ENCODE results near the gene SUSD2.
"Not testable (repeated sequence)": the region's sequence is repeated elsewhere in the genome, so short reads cannot be mapped to it uniquely, and the experiment has no call there.

SUSD2 gene

DNA sequence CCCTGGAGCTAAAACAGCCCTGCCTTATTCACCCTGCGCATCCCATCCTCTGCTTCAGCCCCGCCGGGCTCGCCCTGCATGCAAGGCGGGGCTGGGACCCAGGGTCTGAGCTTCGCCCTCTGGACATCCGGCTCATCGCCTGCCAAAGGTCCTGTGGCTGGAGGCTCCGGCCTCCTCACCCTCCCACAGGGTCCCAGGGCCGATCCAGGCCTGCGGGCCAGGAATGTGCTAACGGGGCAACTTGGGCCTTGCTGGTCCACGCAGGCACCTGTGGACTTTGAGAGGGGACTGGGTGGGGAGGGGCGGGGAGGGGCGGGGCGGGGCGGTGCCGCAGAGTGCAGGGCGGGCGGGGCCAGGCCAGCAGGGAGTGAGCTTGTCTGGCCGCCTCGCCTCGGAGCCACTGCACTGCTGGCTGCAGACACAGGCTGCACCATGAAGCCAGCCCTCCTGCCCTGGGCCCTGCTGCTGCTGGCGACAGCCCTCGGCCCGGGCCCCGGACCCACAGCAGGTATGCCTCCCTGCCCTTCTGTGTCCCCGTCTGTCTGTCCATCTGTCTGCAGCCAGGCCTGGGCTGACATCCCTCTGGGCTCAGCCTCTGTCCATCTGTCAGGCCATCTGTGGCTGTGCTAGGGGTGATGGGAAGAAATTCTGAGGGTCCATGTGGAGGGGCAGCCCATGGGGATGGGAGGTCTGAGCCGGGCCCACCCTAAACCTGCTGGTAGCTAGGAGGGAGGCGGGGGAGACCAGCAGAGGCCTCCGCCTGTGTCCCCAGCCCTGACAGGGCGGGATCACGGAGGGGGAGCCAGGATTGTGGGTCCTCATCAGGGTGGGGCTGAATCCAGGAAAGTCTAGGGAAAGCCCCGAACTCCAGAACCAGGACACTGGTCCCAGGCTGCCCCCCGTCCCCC lies at the start of gene SUSD2:
Gene SUSD2 (plus strand): TSS at position 400 of the 908 bp plus-strand sequence. CDS start 33 bp downstream, at position 433.
- DNase-seq (ENCODE audit: low spot score): peak; percentile 18

DNA sequence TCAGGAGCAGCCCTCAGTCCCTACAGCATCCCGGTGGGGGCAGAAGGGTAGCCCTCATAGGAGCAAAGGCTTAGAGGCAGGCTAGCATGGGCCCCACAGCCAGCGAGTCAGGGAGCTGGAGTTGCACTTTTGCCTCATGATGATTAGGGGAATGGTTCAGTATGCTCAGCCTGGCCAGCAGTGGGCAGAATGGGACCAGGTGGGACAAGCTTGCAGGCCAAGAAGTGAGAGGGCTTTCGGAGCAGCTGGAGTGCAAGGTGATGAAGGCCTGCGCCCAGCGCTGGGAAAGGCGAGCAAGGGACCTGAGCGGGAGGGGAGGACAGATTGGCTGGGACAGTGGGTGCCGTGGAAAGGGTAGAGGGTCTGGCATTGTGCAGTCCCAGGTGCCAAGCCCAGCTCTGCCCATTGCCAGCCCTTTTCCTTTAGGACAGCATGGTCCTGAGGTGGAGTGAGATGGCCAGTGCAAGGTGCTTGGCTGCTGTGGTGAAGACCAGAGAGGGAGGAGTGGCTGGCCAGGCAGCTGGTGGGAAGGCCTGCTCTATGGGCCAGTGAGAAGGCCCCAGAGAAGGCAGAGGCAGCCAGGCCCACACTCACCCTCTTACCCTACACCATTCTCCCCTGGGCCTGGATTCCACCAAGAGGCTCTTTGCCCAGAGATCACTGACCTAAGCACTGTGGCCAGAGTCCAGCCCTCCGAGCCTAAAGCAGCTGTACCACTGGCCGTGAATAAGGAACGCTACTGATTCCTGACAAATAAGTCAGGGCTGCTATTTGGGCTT lies 47.9 kb upstream of the SUSD2 start:
- no peak for DNase-seq (ENCODE audit: low spot score)

DNA sequence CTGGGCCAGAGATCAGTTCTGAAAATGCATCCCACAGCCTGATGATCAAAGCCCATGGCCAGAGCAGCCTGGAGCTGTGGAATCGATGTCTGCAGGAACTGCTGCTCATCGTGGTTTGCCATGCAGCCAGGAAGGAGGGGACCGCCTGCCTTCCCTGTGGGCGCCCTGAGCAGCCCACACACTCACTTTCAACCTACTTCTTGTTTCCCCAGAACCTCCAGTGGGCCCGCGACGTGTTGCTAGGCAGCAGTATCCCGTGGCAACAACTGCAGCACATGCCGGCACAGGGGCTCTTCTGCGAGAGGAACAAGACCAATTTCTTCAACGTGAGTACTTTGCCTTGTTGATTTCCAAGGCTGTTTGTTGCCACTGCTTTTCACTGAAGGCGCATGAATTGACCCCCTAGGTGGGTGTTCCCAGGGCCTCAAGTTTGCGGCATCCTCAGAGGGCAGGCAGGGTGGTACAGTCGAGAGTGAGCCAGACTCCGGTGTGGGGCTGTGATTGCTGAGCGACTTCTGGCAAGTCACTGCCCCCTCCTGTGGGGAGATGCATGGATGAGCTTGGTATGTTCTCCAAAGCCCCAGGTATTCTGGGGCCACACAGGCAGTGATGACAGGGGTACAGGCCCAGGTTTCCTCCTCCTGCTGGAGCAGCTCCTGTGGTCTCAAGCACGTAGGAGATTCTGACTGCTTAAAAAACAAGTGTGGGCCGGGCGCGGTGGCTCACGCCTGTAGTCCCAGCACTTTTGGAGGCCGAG lies 47.0 kb upstream of the SUSD2 start:
- no peak for DNase-seq (ENCODE audit: low spot score)

DNA sequence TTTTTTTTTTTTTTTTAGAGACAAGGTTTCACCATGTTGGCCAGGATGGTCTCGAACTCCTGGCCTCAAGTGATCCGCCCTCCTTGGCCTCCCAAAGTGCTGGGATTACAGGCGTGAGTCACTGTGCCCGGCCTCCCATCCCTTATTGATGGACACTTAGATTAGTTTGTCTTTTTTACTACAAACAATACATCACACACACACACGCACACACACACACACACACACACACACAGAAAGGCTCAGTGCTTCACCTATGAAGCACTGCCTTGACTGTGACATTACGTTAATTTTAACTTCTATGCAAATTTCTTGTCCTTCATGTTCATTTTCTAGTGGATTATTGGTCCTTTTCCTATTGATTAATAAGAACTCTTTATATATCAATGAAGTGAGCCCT lies 44.8 kb upstream of the SUSD2 start:
- not testable (repeated sequence) for DNase-seq (ENCODE audit: low spot score)

DNA sequence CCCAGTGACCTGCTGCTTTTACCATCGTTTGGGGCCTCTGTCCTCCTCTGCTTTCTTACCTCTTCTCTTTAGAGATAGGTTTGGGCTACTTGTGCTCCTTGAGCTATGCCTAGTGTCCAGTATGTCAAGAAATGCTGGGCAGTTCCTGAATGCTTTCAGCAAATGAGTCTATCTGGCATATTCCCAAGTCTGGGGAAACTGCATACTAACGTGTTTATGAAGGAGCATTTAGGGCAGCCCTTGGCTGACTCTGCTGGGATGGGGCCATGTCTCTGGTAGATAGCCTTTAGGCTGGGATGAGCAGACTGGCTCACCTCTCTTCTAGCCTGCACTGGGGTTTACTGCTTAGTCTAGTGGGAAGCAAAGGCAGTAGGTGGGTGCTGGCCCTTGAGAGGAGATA lies 43.7 kb upstream of the SUSD2 start:
- no peak for DNase-seq (ENCODE audit: low spot score)

DNA sequence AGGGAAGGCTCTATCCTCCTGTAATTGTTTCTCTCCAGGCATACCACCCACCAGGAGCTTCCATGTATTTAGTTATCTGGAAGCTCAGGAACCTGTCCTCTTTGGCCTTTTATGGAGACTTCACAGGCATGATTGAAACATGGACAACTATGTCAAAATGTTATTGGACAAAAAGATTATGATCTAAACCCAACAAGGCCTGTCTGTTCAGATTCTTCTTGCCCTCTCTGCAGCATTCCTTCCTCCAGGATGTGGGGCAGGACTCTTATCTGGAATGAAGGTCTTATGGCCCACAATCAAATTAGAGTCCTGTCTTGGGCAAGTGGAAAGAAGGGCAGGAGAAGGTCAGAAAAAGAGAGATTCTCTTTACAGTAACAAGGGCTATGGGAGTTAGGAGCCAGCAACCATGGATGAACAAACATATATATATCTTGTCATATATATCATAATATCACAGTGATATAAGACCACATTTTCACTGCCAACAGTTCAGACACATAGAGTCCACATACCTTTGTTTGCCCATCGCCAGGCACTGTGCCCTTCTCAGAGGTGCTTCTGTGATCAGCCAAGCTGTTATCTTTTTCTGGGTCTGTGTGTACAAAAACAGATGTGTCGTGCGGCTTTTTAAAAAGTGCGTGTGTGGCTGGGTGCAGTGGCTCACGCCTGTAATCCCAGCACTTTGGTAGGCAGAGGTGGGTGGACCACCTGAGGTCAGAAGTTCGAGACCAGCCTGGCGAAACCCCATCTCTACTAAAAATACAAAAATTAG lies 42.5 kb upstream of the SUSD2 start:
- no peak for DNase-seq (ENCODE audit: low spot score)

DNA sequence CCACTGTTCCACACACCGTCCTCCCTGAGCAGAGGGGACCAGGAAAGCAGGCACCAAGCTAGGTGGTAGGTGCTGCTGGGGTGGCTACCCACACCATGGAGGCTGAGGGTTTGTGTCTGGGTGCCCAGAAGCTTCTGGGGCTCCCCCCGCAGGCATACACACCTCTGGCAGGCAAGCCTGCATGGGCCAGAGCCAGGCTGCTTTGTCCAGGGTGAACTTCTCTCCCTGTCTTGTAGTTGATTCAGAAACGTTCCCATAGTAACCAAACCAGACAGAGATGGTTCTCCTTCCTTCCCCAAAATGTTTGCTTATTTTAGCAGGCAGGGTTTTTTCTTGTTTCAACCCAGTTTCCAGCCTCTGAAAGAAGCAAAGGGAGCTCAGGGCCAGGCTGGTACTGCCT lies 40.9 kb upstream of the SUSD2 start:
- no peak for DNase-seq (ENCODE audit: low spot score)

DNA sequence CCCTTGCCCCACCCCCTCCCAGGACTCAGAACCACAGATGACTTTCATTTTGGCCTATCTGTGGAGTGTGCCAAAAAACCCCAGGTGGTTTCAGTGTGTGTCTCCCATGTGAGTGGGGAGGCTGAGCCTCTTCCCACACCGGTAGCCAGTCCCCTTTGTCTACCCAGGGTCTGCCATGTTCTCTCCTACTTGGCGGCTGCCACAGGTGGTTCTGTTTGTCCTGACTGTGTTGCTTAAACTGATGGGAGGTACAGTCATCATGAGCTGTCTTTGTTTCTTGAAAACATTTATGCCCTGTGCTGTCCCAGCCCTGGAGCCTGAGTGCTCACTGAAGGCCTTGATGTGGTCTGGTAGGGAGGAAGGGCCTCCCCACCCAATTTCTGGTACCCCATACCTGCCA lies 39.7 kb upstream of the SUSD2 start:
- DNase-seq (ENCODE audit: low spot score): no peak

- DNase-seq (ENCODE audit: low spot score): no peak
Measured at GRCh38 chr22:24142241-24142640, 39.0 kb upstream of the SUSD2 start.

- DNase-seq (ENCODE audit: low spot score): no peak
Measured at GRCh38 chr22:24142831-24143230, 38.5 kb upstream of the SUSD2 start.

DNA sequence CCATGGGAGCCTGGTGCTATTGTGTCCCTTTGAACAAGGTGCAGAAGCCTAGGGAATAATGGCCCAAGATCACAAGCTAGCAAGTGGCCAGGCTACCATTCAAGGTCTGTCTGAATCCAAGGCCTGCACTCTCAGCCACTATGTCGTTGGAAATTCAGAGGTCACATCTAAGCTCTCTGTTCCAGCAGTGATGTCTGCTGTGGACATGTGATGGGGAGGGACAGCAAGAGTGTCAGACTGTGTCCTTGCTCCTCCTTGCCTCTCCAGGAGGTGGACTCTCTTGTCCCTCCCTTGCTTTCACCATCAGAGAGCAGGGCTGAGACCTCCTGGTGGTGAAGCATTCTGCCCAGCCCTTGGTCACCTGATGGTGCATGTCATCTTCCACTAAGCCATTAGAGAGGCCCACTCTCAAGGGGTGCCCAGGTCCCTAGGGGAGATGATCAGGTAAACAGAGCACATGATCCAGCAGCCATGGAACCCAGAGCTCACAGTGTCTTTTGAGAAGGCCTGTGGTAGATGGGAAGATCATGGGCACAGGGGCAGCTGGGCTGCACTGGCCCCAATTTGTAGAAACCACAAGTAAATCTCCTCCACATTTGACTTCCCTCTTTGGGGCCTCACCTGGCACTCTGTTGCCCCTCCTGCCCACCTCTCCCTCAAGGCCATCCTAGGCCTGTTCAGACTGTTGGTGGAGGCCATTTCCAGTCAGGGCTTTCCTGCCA lies 37.1 kb upstream of the SUSD2 start:
- no peak for DNase-seq (ENCODE audit: low spot score)

DNA sequence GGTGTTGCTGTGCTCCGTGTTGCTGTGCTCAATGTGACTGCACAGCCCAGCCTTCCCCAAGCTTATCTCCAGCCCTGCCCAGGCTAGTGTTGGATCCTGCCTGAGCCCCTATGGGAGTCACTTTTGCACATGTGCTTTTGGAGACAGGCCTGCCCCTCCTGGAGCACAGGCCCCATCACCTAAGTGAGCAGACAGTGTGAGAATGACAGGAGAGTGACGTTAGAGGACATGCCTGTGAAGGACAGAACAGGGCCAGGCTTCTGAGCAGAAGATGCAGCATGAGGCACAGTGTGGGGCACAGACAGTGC lies 36.6 kb upstream of the SUSD2 start:
- DNase-seq (ENCODE audit: low spot score): no peak

DNA sequence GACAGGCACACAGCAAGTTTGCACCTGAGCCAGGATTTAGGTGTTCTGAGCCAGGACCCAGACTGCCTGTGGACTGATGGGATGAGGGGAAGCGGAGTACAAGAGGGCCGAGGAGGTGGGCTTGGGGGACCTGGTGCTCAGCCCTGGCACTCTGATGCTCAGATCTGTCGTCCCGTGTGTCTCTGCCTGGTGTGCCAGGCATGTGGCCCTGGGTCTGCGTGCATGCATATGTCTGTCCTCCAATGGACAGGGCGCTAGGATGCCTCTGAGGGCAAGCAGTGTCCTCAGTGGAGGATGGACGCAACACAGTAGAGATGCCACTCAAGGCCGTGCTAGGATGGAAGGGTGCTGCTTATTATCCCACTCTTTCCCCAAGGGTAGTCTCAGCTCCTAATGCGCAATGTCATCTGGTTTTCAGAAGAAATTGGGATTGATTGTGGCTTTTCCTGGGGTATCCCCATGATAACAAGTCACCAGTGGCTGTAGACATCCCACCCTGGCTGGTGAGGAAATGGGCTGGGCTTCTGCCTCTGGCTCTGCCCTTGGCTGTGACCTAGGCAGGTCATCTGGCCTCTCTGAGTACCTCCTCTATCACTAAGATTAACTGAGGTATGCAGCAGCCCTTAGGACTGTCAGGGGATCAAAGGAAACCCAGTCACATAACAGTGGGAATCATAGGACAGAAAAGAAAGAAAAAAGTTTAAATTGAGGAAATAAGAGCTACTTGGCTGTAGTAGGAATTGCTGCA lies 35.7 kb upstream of the SUSD2 start:
- DNase-seq (ENCODE audit: low spot score): no peak

GRCh38 chr22:24146194-24146616 lies 35.1 kb upstream of the SUSD2 start:
- peak; percentile 50 for DNase-seq (ENCODE audit: low spot score)

DNA sequence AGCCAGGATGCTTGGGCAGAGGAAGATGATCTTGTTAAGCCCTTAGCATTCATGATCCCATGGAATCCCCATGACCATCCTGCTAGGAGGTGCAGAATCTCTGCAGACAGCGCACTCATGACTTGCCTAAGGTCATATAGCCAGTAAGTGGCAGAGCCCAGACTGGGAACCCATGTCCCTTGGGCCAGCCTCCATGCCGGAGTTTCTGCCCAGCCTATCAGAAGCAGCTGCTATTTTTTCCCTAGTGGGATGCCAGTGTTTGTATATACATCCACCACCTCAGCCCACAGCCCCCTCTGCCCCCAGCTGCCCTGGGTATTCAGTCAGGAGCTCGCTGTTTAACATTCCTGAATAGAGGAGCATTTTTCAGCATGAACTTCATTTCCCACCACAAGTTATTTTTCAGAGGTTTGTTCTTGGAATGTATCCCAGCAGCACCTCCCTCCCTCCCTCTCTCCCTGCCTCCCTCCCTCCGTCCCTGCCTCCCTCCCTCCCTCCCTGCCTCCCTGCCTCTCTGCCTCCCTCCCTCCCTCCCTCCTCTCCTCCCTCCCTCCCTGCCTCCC lies 34.4 kb upstream of the SUSD2 start:
- no peak for DNase-seq (ENCODE audit: low spot score)

- DNase-seq (ENCODE audit: low spot score): no peak
Measured at GRCh38 chr22:24147666-24148065, 33.6 kb upstream of the SUSD2 start.

DNA sequence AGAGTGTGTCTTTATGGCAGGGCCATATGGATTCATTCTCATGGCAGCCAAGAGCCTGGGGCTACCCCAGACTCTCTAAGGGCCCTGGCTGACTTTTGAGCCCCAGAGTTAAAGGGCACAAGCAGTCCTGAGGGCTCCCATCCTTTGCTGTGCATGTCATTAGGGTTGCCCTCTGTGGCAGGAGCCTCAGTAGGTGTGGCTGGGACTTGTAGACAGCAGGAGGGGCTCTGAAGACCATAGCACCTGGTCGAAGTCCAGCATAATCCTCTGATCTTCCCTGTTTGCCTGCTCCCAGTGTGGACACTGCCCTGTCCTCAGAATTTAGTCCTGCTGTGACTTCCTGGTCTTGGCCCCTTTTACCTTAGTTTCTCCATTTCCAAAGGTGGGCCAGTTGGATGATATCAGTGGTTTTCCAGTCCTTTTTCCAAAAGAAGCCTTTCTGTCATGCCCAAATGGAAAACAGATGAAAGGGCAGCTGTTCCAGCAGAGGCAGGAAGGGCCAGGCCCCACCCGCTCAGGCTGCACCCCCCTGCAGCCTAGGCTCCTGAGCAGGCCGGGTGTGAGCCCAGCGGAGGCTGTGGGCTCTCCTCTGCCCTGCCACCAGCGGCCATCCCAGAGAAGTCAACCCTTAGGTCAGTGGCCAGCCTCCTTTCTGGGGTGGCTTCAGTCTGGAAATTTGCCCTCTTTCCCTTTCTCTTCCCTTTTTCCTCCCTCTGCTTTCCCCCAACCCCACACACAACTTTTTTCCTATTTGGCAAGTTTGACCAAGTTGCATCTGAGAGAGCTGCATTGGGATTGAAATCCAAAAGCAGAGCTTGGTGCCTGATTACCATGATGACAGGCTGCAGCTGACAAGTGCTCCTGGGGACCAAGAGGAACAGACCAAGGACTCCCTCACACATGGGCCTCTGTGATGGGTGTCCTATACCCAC lies 32.8 kb upstream of the SUSD2 start:
- DNase-seq (ENCODE audit: low spot score): no peak

- no peak for DNase-seq (ENCODE audit: low spot score)
Measured at GRCh38 chr22:24149198-24149590, 32.1 kb upstream of the SUSD2 start.

DNA sequence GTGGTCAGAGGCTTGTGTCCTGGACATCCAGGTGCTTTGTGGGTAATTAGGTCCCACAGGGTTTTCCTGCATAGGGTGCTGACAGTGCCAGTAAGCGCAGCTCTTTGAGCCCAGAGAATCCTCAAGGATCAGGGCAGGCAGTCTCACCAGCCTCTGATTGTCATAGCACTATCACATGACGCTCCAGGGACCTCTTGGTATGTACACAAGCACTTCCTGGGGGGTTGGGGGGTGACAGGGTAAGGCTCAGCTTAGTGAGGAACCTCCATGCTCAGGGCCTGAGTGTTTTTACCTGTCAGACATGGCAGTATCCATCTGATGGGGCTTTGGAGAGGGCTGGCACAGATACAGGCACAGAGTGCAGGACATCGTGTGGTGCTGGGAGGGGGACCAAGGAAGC lies 27.9 kb upstream of the SUSD2 start:
- no peak for DNase-seq (ENCODE audit: low spot score)

Data from SW480 (cell line).